T-helper 1 cell treated with Interleukin-12 subunit alpha and Interleukin-12 subunit beta and Interleukin-4 antibody, amounts not matched to agents 30 ng/mL and 1 ng/mL, for 36 hours (primary cell): ENCODE measurements around the gene MEP1A. TPM values are rescaled to one million over a fixed set of nuclear protein-coding genes. Genes with fewer than 3 reads are reported as not detected.

Experiments used
- total RNA-seq: library from RNA; stranded (reverse); gene quantifications from 2 replicates; pipeline ENCODE4 v1.2.3, GENCODE V29; 2022

The MEP1A gene
- total RNA-seq, 1 donor from 2014 or later: not detected

Other genes starting within 250 kb of the MEP1A start
- gene CYP39A1, start 140.6 kb upstream of the MEP1A start, total RNA-seq: not detected in 2 replicates
- not detected in 2 replicates for gene SLC25A27, start 140.4 kb upstream of the MEP1A start, total RNA-seq
- gene TDRD6, start 105.5 kb upstream of the MEP1A start, total RNA-seq: not detected in 2 replicates
- gene PLA2G7, start 58.0 kb upstream of the MEP1A start, total RNA-seq: not detected in 2 replicates
- gene ANKRD66, start 46.5 kb upstream of the MEP1A start, total RNA-seq: not detected in 2 replicates
- not detected in 2 replicates for gene ADGRF5, start 128.5 kb downstream of the MEP1A start, total RNA-seq
- not detected in 2 replicates for gene ADGRF1, start 248.9 kb downstream of the MEP1A start, total RNA-seq